Neural crest cell (in vitro differentiated cells): ENCODE data around the gene TCERG1L. TPM values are rescaled to one million over a fixed set of nuclear protein-coding genes. Genes with fewer than 3 reads are reported as not detected.

Source experiments
- DNase-seq: peaks from one replicate; pipeline ENCODE4 v3.0.0; 2021; ENCODE audit warnings: low read depth, mixed read lengths, low spot score
- H3K27ac Mint-ChIP-seq: one replicate; pipeline ENCODE4 v1.8.0; 2021; ENCODE audit warnings: mild to moderate bottlenecking, mixed read lengths; ENCODE audit not compliant: unreplicated experiment
- H3K27me3 Mint-ChIP-seq: 2 replicates; pipeline ENCODE4 v1.8.0; 2021; ENCODE audit warnings: low read depth, mild to moderate bottlenecking, mixed read lengths
- H3K36me3 Mint-ChIP-seq: 2 replicates; pipeline ENCODE4 v1.8.0; 2021; ENCODE audit warnings: low read depth, mild to moderate bottlenecking, mixed read lengths
- H3K4me1 Mint-ChIP-seq: 2 replicates; pipeline ENCODE4 v1.8.0; 2021; ENCODE audit warnings: mixed read lengths
- H3K4me3 Mint-ChIP-seq: one replicate; pipeline ENCODE4 v1.8.0; 2021; ENCODE audit warnings: mild to moderate bottlenecking, mixed read lengths
- H3K9me3 Mint-ChIP-seq: 2 replicates; pipeline ENCODE4 v1.8.0; 2021; ENCODE audit warnings: mixed read lengths
- total RNA-seq: library from RNA; stranded (reverse); gene quantifications from 2 replicates; pipeline ENCODE4 v1.2.1, GENCODE V29; 2021
- TF ChIP-seq, protein P1 (sequence below): fragments of 200-600 bp; sonication (generic); conservative IDR thresholded peaks from 2 replicates; pipeline ENCODE4 v1.5.0; 2021; ENCODE audit warnings: antibody characterized with exemption, mild to moderate bottlenecking

TCERG1L gene
- total RNA-seq, 1 donor from 2014 or later = 0.96 TPM

DNA sequence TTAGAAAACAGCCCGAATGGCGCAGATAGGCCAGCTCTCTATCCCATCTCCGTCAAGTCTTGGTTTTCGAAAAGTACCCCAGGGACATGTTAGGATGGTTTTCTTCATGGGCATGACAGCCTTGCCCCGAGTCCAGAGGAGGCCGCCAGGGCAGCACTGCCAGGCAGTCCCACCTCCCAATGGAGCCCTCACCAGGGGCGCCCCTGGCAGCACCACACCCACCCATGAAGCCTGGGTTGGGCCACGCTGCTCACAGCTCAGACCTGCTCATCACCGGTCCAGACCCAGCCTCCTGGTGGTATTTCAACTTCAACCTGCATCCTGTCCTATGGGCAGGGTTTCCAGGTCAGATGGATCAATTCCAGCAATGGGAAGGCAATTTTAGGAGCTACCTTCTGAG, 53.3 kb downstream of the TCERG1L start:
- H3K4me3 Mint-ChIP-seq = no peak overlapping the region
- H3K4me1 Mint-ChIP-seq = no peaks in the 10 kb centered on the region
- TF ChIP-seq, protein P1, sequence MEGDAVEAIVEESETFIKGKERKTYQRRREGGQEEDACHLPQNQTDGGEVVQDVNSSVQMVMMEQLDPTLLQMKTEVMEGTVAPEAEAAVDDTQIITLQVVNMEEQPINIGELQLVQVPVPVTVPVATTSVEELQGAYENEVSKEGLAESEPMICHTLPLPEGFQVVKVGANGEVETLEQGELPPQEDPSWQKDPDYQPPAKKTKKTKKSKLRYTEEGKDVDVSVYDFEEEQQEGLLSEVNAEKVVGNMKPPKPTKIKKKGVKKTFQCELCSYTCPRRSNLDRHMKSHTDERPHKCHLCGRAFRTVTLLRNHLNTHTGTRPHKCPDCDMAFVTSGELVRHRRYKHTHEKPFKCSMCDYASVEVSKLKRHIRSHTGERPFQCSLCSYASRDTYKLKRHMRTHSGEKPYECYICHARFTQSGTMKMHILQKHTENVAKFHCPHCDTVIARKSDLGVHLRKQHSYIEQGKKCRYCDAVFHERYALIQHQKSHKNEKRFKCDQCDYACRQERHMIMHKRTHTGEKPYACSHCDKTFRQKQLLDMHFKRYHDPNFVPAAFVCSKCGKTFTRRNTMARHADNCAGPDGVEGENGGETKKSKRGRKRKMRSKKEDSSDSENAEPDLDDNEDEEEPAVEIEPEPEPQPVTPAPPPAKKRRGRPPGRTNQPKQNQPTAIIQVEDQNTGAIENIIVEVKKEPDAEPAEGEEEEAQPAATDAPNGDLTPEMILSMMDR = no peak
- no peak for DNase-seq
- H3K9me3 Mint-ChIP-seq = no peaks in the 10 kb centered on the region
- H3K27me3 Mint-ChIP-seq = peaks cover 5% of the 10 kb centered on the region
- no peaks in the 10 kb centered on the region for H3K36me3 Mint-ChIP-seq
- H3K27ac Mint-ChIP-seq = no peak overlapping the region

DNA sequence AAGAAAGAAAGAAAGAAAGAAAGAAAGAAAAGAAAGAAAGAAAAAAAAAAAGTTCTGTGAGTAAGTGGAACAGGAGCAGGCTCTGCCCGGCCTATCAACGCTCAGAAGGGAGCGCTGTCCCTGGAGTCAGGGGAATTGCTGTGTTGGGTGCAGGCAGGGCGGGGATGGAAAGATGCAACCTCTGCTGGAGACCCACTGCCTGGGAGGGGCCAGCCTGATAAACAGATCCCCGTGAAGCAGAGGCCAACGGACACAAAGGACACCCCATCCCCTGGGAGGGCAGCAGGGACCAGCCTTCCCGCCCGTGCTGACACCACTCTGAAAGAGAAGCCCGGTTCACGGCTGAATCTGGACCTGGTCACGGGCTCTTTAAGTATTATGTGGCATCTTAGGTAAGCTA, 54.5 kb downstream of the TCERG1L start:
- Mint-ChIP-seq H3K9me3 (no peaks in the 10 kb centered on the region), H3K27me3 (peaks cover 5% of the 10 kb centered on the region), H3K4me3 (no peak overlapping the region), H3K4me1 (no peaks in the 10 kb centered on the region), H3K36me3 (no peaks in the 10 kb centered on the region), H3K27ac (no peak overlapping the region)
- no peak for DNase-seq
- TF ChIP-seq, protein P1 = no peak

DNA sequence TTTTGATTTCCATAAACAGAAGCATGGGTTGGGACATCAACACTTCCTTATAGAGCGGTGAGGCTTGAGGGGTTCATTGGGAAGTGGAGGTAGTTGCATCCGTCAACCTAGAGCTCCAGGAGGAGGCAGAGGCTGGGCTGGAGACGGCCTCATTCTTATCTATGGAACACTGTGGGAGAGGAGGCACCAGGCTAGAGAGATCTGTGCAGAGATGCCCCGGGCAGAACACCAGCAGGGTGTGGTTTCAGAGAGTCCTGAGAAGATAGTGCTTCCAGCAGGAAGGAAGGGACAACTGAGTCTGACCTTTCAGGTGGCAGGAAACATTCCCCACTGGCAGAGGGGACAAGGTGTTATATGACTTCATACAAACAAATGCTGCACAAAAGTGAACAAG, 56.7 kb downstream of the TCERG1L start:
- Mint-ChIP-seq H3K4me1 (peaks cover 11% of the 10 kb centered on the region), H3K9me3 (no peaks in the 10 kb centered on the region), H3K36me3 (no peaks in the 10 kb centered on the region), H3K27me3 (peaks cover 11% of the 10 kb centered on the region), H3K4me3 (no peak overlapping the region), H3K27ac (no peak overlapping the region)
- no peak for DNase-seq
- TF ChIP-seq, protein P1 = no peak

DNA sequence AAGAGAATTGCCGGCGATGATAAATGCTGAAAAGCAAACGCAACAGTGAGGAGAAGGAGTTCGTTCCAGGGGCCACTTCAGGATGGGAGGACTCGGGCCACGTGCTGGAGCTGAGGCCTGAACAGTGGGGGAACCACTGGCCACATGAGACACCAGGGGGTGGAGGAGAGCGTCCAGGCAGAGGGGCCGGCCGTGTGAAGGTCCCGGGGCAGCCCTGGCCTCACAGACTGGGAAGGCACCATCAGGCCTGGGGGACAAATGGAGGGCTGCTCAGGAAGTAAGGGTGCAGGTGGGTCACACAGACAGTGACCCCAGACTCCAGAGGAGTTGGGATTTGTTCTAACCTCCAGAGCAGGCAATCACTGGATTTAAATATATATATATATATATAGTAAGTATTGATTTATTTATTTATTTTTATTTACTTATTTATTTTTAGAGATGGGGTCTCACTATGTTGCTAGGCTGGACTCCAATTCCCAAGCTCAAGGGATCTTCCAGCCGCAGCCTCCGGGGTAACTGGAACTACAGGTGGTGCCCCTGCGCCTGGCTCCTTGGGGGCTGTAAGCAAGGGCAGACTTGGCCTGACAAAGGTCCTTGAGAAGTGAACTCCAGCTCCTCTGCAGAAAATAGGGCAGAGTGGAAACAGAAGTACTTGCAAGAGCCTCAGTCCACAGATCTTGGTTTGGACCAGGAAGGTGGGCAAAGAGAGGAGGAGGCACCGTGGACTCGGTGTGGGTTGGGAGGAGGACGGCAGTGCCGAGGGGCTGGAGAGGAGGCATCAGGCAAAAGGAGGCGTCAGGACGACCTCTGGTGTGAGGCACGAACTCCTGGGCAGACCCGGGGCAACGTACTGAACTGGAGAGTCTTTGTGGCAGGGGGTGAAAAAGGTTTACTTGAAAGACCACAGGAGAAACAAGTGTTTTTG, 57.3 kb downstream of the TCERG1L start:
- no peak for DNase-seq
- Mint-ChIP-seq H3K9me3 (no peaks in the 10 kb centered on the region), H3K4me3 (no peak overlapping the region), H3K36me3 (no peaks in the 10 kb centered on the region), H3K27ac (peak overlapping the region; percentile 50), H3K4me1 (peaks cover 14% of the 10 kb centered on the region), H3K27me3 (peaks cover 15% of the 10 kb centered on the region)
- TF ChIP-seq, protein P1 = no peak

DNA sequence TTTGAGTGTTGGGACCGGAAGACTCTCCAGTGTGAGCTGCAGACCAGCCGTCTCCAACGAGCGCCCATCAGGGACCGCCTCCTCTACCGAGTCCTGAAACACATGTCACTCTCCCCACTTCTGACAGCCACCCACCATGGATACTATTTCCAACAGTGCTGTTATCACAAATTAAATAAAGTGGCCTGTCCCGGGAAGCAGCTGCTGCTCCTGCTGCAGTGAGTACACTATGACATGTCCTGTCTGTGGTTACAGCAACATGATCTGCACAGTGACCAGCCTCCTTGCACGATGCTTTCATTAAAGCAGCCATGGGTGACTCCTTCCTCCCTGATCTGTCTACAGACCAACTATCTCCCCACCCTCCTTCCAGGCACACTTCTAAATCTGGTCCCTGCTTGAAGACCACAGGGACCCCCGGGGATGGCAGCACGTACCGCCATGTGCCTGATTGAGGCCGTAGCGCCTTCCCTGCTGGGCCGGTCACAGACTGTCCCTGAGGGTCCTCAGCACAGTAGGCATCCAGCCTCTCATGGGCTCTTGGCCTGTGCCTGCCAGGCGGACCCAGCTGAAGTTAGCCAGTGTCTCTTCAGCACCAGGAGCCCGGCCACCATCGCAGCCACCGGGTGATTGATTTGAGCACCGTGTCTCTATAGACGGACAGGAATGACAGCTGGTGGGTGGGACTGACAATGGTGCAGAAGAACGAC, 58.8 kb downstream of the TCERG1L start:
- Mint-ChIP-seq H3K27ac (no peak overlapping the region), H3K36me3 (no peaks in the 10 kb centered on the region), H3K27me3 (peaks cover 15% of the 10 kb centered on the region), H3K9me3 (no peaks in the 10 kb centered on the region), H3K4me3 (no peak overlapping the region), H3K4me1 (peaks cover 14% of the 10 kb centered on the region)
- TF ChIP-seq, protein P1 = no peak
- no peak for DNase-seq
